Measurements from ENCODE around the gene THPO. TPM values are rescaled to one million over a fixed set of nuclear protein-coding genes. Genes with fewer than 3 reads are reported as not detected.

THPO gene
- total RNA-seq, 1 donor from 2014 or later: not detected

DNA sequence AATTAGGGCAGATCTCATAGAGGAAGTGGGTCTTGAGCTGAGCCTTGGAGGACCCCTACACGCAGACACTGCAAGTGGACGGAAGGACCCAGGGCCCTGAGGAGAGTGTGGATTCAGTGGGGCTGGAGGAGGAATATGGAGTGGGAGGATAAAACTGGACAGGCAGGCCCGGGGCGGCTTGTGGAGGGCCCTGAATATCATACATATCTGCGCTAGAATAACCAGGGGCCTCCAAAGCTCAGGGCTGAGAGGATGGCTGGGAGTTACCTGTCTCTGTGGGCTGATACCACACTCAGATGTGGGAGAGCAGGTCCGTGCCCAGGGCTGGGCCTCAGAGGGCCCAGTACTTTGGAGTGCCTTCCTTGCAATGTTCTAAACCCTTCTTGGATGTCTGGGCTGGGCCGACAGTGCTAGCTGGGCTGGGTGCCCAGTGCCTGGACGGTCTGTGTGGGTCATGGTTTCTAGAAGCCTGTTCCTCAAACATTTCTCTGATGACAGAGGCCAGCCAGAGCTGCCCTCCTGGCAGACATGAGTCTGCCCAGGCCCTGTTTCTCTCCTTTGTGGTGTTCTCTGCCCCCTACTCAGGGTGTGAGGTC, 31.4 kb upstream of the THPO start:
- no peaks in the 10 kb centered on the region for H3K36me3 Mint-ChIP-seq (ENCODE audit: low read depth)
- H3K9me3 Mint-ChIP-seq: no peaks in the 10 kb centered on the region
- intact Hi-C loops (cut with micrococcal nuclease): no loop called here
- POLR2A ChIA-PET: no interaction called here
- ATAC-seq (ENCODE audit: low read depth): no peak
- H3K27me3 Mint-ChIP-seq: peaks cover 8% of the 10 kb centered on the region
- no peak overlapping the region for H3K4me3 Mint-ChIP-seq
- no peak for DNase-seq
- H3K4me1 Mint-ChIP-seq: no peaks in the 10 kb centered on the region
- TF ChIP-seq, protein P1, sequence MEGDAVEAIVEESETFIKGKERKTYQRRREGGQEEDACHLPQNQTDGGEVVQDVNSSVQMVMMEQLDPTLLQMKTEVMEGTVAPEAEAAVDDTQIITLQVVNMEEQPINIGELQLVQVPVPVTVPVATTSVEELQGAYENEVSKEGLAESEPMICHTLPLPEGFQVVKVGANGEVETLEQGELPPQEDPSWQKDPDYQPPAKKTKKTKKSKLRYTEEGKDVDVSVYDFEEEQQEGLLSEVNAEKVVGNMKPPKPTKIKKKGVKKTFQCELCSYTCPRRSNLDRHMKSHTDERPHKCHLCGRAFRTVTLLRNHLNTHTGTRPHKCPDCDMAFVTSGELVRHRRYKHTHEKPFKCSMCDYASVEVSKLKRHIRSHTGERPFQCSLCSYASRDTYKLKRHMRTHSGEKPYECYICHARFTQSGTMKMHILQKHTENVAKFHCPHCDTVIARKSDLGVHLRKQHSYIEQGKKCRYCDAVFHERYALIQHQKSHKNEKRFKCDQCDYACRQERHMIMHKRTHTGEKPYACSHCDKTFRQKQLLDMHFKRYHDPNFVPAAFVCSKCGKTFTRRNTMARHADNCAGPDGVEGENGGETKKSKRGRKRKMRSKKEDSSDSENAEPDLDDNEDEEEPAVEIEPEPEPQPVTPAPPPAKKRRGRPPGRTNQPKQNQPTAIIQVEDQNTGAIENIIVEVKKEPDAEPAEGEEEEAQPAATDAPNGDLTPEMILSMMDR (IDR thresholded peaks at IDR 0.05): no peak
- CTCF ChIA-PET: no interaction called here
- no peak overlapping the region for H3K27ac Mint-ChIP-seq

DNA sequence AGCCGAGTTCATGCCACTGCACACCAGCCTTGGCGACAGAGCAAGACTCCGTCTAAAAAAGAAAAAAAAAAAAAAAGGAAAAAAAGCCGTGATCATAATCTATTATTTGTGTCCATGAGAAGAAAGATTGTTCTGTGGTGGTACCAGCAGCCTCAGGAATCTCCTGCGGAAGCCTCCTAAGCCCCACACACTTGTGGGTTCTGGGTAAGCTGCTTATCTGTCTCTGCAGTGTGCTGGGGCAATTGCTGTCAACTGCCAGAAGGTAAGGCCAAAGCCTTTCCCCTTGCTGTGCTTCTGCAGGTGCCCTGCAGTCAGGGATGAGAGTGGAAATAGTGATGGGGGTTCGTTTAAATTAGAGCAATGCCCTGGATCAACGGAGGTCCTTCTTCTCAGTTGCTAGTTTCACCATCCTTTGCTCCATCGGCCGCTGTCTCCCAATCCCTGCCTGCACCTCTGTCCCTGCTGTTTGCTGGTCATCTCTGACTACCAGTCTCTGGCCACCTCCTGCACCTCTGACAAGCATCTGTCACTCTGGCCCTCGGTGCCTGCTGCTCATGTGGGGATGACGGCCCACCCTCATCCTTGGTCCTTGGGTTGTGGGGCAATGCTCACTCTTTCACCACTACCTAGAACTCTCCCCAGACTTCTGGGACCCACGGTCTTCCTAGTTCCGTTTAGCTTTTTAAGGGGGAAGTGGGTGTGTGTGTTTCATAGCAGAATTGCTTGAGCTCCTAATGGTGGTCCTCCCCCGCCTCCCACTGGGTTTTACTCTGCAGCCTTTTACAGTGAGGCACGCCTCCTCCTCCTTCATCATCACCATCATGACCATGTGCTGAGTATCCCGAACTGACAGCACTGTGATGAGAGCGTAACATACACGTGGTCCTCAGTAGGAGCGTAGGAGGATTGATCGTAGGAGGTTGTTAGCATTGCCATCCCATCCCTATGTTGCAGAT, 27.3 kb upstream of the THPO start:
- ATAC-seq (ENCODE audit: low read depth) (no peak), DNase-seq (no peak)
- ChIA-PET CTCF (no interaction called here), POLR2A (no interaction called here)
- no peaks in the 10 kb centered on the region for H3K4me1 Mint-ChIP-seq
- no peaks in the 10 kb centered on the region for H3K9me3 Mint-ChIP-seq
- no peak overlapping the region for H3K4me3 Mint-ChIP-seq
- H3K27me3 Mint-ChIP-seq: peaks cover 16% of the 10 kb centered on the region
- TF ChIP-seq, protein P1 (IDR thresholded peaks at IDR 0.05): no peak
- no peaks in the 10 kb centered on the region for H3K36me3 Mint-ChIP-seq (ENCODE audit: low read depth)
- H3K27ac Mint-ChIP-seq: no peak overlapping the region
- intact Hi-C loops (cut with micrococcal nuclease): no loop called here

DNA sequence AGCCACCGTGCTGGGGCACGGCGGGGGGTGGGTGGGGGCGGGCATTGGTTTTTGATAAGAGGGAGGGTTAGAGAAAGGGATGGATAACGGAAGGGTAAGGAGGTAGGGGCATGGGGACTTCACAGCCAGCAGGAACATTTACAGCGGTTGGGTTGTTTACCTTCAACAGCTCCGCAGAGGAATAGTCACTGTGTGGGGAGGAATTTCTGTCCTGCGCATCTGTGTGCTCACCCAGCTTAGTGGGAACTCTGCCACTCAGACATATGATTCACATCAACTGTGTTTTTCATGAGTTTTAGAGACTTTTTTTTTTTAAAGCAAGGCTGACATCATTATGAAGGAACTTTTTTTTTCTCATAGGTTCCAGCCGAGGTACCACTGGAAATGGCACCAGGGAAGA, 21.4 kb upstream of the THPO start:
- no peak for ATAC-seq (ENCODE audit: low read depth)
- ChIA-PET POLR2A (no interaction called here), CTCF (interaction anchor here (0.7 kb wide), 1 partner anchor 377 kb away, joined by 3 read pairs; no protein-coding TSS in a partner anchor)
- H3K4me1 Mint-ChIP-seq: no peaks in the 10 kb centered on the region
- no peak for DNase-seq
- H3K9me3 Mint-ChIP-seq: no peaks in the 10 kb centered on the region
- peaks cover 17% of the 10 kb centered on the region for H3K27me3 Mint-ChIP-seq
- H3K36me3 Mint-ChIP-seq (ENCODE audit: low read depth): no peaks in the 10 kb centered on the region
- no peak overlapping the region for H3K27ac Mint-ChIP-seq
- TF ChIP-seq, protein P1 (IDR thresholded peaks at IDR 0.05): no peak
- H3K4me3 Mint-ChIP-seq: no peak overlapping the region
- intact Hi-C loops (cut with micrococcal nuclease): no loop called here

DNA sequence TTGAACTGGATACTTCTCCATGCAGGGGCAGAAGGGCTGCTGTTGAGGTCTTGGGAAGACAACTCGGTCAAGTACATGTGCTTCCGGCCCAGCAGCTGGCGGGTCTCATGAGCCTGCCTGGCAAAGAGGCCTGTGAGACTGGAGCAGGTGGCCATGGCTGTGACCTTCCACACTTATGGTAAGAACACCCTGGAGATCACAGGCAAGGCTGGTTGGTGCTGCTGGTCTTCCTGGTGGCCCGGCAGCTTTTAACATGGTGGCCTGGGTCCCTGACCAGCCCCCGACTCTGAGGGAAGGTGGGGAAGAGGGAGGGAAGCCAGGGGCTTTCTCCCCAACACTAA, 17.3 kb upstream of the THPO start:
- H3K36me3 Mint-ChIP-seq (ENCODE audit: low read depth): no peaks in the 10 kb centered on the region
- H3K27me3 Mint-ChIP-seq: peaks cover 19% of the 10 kb centered on the region
- POLR2A ChIA-PET: no interaction called here
- ATAC-seq (ENCODE audit: low read depth) (no peak), DNase-seq (no peak)
- CTCF ChIA-PET: no interaction called here
- TF ChIP-seq, protein P1 (IDR thresholded peaks at IDR 0.05): no peak
- no peak overlapping the region for H3K4me3 Mint-ChIP-seq
- no peaks in the 10 kb centered on the region for H3K9me3 Mint-ChIP-seq
- intact Hi-C loops (cut with micrococcal nuclease): no loop called here
- no peaks in the 10 kb centered on the region for H3K4me1 Mint-ChIP-seq
- no peak overlapping the region for H3K27ac Mint-ChIP-seq

DNA sequence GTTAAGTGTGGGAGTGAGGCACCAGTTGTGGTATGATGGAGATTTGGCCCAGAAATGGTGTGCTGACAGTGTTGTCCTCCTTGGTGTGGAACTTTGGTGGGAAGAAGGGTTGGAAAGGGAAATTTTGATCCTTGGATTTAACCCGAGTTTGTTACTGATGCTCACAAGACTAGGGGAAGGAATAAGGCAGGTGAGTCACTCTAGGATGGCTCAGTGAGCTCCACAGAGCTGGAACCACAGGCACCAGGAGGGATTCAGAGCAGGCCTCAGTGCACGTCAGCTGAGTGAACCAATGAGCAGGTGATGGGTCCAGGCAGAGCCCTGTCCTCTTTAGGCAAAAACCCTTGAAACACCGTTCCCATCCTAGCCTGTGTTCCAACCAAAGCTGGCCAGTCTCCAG, 13.3 kb upstream of the THPO start:
- DNase-seq (no peak), ATAC-seq (ENCODE audit: low read depth) (no peak)
- H3K4me1 Mint-ChIP-seq: no peaks in the 10 kb centered on the region
- intact Hi-C loops (cut with micrococcal nuclease): no loop called here
- no peak overlapping the region for H3K27ac Mint-ChIP-seq
- H3K9me3 Mint-ChIP-seq: no peaks in the 10 kb centered on the region
- ChIA-PET CTCF (no interaction called here), POLR2A (no interaction called here)
- no peaks in the 10 kb centered on the region for H3K36me3 Mint-ChIP-seq (ENCODE audit: low read depth)
- TF ChIP-seq, protein P1 (IDR thresholded peaks at IDR 0.05): no peak
- no peak overlapping the region for H3K4me3 Mint-ChIP-seq
- H3K27me3 Mint-ChIP-seq: peaks cover 31% of the 10 kb centered on the region
